OCI-LY1 (cell line): Measurements from ENCODE around the gene TRIM45.

Experiments used
- H2AFZ ChIP-seq: fragments of 200-600 bp; sonication (generic), shearing (Covaris generic); 2 replicates; pipeline ENCODE4 v1.6.0; 2014; ENCODE audit warnings: antibody characterized with exemption, mild to moderate bottlenecking, low read length
- H3F3A ChIP-seq: fragments of 200-600 bp; sonication (generic), shearing (Covaris generic); 2 replicates; pipeline ENCODE4 v1.6.0; 2014; ENCODE audit warnings: mild to moderate bottlenecking, antibody characterized with exemption, low read length, moderate library complexity; ENCODE audit not compliant: insufficient read depth
- H3K27ac ChIP-seq: fragments of 200-600 bp; sonication (generic); 2 replicates; pipeline ENCODE4 v1.5.1; 2014; ENCODE audit warnings: low read length, mixed run types, mild to moderate bottlenecking, low read depth; ENCODE audit not compliant: poor library complexity, severe bottlenecking
- H3K27me3 ChIP-seq: fragments of 200-600 bp; sonication (generic); 2 replicates; pipeline ENCODE4 v1.6.0; 2014; ENCODE audit warnings: antibody characterized with exemption, mild to moderate bottlenecking, low read length, moderate library complexity; ENCODE audit not compliant: insufficient read depth
- H3K36me3 ChIP-seq: fragments of 200-600 bp; sonication (generic); 2 replicates; pipeline ENCODE4 v1.6.1; 2014; ENCODE audit warnings: mild to moderate bottlenecking, antibody characterized with exemption, low read length, moderate library complexity, mixed read lengths; ENCODE audit not compliant: insufficient read depth
- H3K4me1 ChIP-seq: fragments of 200-600 bp; sonication (generic); 2 replicates; pipeline ENCODE4 v1.5.1; 2014; ENCODE audit warnings: mild to moderate bottlenecking, low read length, moderate library complexity; ENCODE audit not compliant: insufficient read depth, severe bottlenecking
- H3K4me2 ChIP-seq: fragments of 200-600 bp; sonication (generic), shearing (Covaris generic); 2 replicates; pipeline ENCODE4 v1.6.1; 2014; ENCODE audit warnings: low read length
- H3K4me3 ChIP-seq: fragments of 200-600 bp; sonication (generic); 2 replicates; pipeline ENCODE4 v1.5.1; 2014; ENCODE audit warnings: low read length, low read depth, mild to moderate bottlenecking, mixed read lengths; ENCODE audit not compliant: poor library complexity, severe bottlenecking
- H3K79me2 ChIP-seq: fragments of 200-600 bp; shearing (Covaris generic); 2 replicates; pipeline ENCODE4 v1.6.1; 2016; ENCODE audit warnings: mixed run types, low read length, mixed read lengths; ENCODE audit not compliant: insufficient read depth
- H3K9ac ChIP-seq: fragments of 200-600 bp; sonication (generic), shearing (Covaris generic); 2 replicates; pipeline ENCODE4 v1.6.1; 2014; ENCODE audit warnings: mild to moderate bottlenecking, low read length, mixed read lengths
- H3K9me2 ChIP-seq: fragments of 200-600 bp; sonication (generic), shearing (Covaris generic); 2 replicates; pipeline ENCODE4 v1.6.1; 2014; ENCODE audit warnings: low read depth, mild to moderate bottlenecking, low read length, mixed read lengths
- H3K9me3 ChIP-seq: fragments of 200-600 bp; shearing (Covaris generic); 2 replicates; pipeline ENCODE4 v1.6.1; 2014; ENCODE audit warnings: low read length, mixed read lengths
- H4K20me1 ChIP-seq: fragments of 200-600 bp; sonication (generic), shearing (Covaris generic); 2 replicates; pipeline ENCODE4 v1.6.0; 2016; ENCODE audit warnings: mild to moderate bottlenecking, low read length; ENCODE audit not compliant: insufficient read depth
- EZH2 ChIP-seq: fragments of 200-600 bp; sonication (generic), shearing (Covaris generic); IDR thresholded peaks from 2 replicates; pipeline ENCODE4 v1.8.0; 2017; ENCODE audit warnings: borderline replicate concordance, mixed run types, mild to moderate bottlenecking, antibody characterized with exemption, low read length, moderate library complexity, mixed read lengths
- TF ChIP-seq, protein P1 (sequence below): fragments of 200-600 bp; sonication (generic), shearing (Covaris generic); IDR thresholded peaks from 2 replicates; pipeline ENCODE4 v1.5.1; 2017; ENCODE audit warnings: mild to moderate bottlenecking, antibody characterized with exemption, low read length, moderate library complexity, mixed read lengths

TRIM45 gene

DNA sequence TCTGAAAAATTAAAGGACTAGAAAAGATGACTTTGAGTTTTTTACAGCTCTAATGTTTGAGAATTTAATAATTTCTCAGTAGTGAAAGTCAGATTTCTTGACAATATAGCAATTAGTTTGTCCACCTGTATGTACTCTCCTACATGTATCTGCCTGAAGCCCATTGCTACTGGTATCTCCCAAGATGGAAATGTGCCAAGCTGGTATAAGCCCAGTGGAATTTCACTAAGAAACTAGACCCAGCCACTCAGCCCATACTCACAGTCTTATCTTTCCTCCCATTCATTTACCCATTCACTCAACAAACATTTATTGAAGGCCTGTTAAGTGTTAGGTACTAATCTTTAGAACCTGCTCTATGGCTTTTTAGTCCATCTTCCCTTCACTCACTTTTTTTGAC, 21.6 kb upstream of the TRIM45 start:
- Histone ChIP-seq H3K4me3 (no peak overlapping the region), H3F3A (no peaks in the 10 kb centered on the region), H3K9me2 (no peaks in the 10 kb centered on the region), H3K79me2 (no peaks in the 10 kb centered on the region), H3K27ac (no peak overlapping the region), H3K4me1 (no peaks in the 10 kb centered on the region), H3K9ac (no peak overlapping the region), H2AFZ (no peak overlapping the region), H3K27me3 (no peaks in the 10 kb centered on the region), H3K9me3 (no peaks in the 10 kb centered on the region), H3K4me2 (no peak overlapping the region), H4K20me1 (no peaks in the 10 kb centered on the region), H3K36me3 (no peaks in the 10 kb centered on the region)
- TF ChIP-seq, protein P1, sequence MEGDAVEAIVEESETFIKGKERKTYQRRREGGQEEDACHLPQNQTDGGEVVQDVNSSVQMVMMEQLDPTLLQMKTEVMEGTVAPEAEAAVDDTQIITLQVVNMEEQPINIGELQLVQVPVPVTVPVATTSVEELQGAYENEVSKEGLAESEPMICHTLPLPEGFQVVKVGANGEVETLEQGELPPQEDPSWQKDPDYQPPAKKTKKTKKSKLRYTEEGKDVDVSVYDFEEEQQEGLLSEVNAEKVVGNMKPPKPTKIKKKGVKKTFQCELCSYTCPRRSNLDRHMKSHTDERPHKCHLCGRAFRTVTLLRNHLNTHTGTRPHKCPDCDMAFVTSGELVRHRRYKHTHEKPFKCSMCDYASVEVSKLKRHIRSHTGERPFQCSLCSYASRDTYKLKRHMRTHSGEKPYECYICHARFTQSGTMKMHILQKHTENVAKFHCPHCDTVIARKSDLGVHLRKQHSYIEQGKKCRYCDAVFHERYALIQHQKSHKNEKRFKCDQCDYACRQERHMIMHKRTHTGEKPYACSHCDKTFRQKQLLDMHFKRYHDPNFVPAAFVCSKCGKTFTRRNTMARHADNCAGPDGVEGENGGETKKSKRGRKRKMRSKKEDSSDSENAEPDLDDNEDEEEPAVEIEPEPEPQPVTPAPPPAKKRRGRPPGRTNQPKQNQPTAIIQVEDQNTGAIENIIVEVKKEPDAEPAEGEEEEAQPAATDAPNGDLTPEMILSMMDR = no peak
- TF ChIP-seq EZH2 = no peak

DNA sequence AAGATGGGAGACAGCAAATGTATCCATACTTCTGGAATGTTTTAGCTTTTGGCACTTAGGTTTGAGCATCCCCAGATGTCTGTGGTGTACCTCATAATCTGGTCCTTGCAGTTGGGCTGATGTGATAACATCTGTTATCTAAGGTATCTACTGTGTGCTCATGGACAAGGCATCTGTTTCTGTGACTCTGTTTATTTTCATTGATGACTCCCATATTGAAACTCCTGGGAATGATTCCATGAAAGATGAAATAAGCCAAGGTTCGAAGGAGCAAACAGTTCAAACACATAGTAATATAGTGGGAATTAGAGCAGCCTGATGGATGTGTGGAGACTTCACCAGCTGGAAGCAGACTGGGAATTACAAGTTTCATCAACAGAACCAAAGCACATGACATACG, 20.7 kb upstream of the TRIM45 start:
- no peaks in the 10 kb centered on the region for H3K79me2 ChIP-seq
- no peaks in the 10 kb centered on the region for H3K9me3 ChIP-seq
- no peaks in the 10 kb centered on the region for H3F3A ChIP-seq
- TF ChIP-seq, protein P1 = no peak
- H3K27ac ChIP-seq = no peak overlapping the region
- H3K4me3 ChIP-seq = no peak overlapping the region
- H2AFZ ChIP-seq = no peak overlapping the region
- no peak overlapping the region for H3K4me2 ChIP-seq
- H3K4me1 ChIP-seq = no peaks in the 10 kb centered on the region
- no peaks in the 10 kb centered on the region for H4K20me1 ChIP-seq
- no peak overlapping the region for H3K9ac ChIP-seq
- H3K27me3 ChIP-seq = no peaks in the 10 kb centered on the region
- H3K36me3 ChIP-seq = no peaks in the 10 kb centered on the region
- H3K9me2 ChIP-seq = no peaks in the 10 kb centered on the region

DNA sequence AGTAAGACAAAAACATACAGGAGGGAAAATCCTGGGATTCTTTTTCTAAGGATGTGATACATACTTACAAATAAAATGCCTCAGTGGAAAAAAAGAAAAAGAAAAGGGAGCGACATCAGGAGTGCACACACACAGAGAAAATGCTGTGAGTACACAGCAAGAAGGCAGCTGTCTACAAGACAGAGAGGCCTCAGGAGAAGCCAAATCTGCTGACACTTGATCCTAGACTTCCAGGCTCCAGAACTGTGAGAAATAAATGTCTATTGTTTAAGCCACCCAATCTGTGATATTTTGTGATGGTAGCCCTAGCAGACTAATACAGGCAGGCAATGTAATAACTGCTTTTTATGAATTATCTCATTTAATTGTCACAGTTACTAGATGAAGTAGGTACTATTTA, 17.0 kb upstream of the TRIM45 start:
- no peaks in the 10 kb centered on the region for H3K9me3 ChIP-seq
- no peaks in the 10 kb centered on the region for H3F3A ChIP-seq
- no peak overlapping the region for H3K4me3 ChIP-seq
- TF ChIP-seq EZH2 = no peak
- TF ChIP-seq, protein P1 = no peak
- no peak overlapping the region for H3K27ac ChIP-seq
- H2AFZ ChIP-seq = no peak overlapping the region
- H3K79me2 ChIP-seq = no peaks in the 10 kb centered on the region
- no peak overlapping the region for H3K4me2 ChIP-seq
- H4K20me1 ChIP-seq = no peaks in the 10 kb centered on the region
- no peaks in the 10 kb centered on the region for H3K27me3 ChIP-seq
- H3K36me3 ChIP-seq = no peaks in the 10 kb centered on the region
- no peaks in the 10 kb centered on the region for H3K9me2 ChIP-seq
- no peaks in the 10 kb centered on the region for H3K4me1 ChIP-seq
- no peak overlapping the region for H3K9ac ChIP-seq
